NCI-H2107 treated with DMSO at 0.1 percent for 48 hours (cell line): Measurements from ENCODE around the gene SLC16A8.

Source experiments
- DNase-seq: peaks from one replicate; lab custom pipeline; 2025; ENCODE audit not compliant: unreplicated experiment; lab: John Stamatoyannopoulos, UW

SLC16A8 gene

GRCh38 chr22:38073150-38074130 is 10.5 kb downstream of the SLC16A8 start:
- DNase-seq = peak; percentile 29

DNA sequence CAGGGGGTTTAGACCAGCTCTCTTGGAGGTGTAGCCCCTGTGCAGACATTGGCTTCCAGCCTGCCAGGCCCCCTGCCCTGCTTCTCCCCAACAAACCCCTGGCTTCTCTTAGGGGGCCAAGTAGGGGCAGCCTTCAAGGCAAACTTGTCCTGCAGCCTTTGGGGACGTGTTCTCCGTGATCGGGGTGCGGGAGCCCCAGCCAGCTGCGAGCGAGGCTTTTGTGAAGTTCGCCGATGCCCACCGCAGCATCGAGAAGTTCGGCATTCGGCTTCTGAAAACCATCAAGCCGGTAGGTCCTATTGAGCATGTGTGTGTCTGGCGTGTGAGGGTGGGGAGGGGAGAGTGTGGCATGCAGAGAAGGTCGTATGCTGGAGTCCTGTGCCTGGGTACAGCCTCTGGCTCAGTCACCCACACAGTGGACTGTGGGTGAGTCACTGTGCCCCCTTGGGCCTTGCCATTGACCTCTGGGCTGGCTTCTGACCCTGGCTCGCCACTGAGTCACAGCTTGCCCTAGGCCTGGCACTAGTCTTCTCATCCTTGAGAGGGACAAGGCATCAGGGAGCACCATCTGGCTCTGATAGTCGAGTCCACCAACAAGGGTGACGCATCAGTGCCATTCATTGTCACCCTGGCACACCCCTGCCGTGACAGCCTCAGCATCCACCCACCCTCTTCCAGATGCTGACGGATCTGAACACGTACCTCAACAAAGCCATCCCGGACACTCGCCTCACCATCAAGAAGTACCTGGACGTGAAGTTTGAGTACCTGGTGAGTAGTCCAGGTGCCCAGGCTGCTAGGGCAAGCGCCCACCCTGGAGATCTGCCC is 11.4 kb downstream of the SLC16A8 start:
- no peak for DNase-seq

- no peak for DNase-seq
Observed at GRCh38 chr22:38071421-38072321, 12.3 kb downstream of the SLC16A8 start.

DNA sequence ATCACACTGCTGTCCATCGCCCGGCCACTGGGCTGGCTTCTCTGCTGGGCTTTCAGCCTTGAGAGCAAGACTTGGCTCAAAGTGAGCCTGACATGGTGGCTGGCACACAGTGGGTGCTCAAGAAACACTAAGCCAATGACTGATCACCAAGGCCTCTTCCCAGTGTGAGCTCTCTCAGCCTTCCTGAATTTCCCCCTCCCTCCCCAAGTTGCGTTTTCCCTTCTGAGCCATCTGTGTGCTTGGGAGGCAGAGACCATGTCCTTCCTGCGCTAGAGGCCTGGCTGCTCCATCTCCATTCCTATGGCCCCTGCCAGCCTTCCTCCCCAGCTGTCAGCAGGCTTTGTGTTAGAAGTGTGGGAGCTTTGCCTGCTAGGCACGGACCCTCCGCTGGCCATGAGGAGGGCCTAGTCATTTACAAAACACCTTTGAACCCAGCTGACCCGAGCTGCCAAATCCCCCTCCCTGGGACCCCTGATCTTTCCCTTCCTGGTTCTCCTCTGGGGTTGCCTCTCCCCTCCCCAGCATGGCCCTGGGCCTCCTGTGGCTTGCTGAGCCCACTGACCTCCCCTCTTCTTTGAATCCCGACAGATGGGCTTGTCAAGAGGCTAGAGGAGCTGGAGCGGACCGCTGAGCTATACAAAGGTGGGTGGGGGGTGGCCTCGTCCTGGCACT is 13.6 kb downstream of the SLC16A8 start:
- no peak for DNase-seq

- no peak for DNase-seq
Observed at GRCh38 chr22:38069372-38070249, 14.4 kb downstream of the SLC16A8 start.

DNA sequence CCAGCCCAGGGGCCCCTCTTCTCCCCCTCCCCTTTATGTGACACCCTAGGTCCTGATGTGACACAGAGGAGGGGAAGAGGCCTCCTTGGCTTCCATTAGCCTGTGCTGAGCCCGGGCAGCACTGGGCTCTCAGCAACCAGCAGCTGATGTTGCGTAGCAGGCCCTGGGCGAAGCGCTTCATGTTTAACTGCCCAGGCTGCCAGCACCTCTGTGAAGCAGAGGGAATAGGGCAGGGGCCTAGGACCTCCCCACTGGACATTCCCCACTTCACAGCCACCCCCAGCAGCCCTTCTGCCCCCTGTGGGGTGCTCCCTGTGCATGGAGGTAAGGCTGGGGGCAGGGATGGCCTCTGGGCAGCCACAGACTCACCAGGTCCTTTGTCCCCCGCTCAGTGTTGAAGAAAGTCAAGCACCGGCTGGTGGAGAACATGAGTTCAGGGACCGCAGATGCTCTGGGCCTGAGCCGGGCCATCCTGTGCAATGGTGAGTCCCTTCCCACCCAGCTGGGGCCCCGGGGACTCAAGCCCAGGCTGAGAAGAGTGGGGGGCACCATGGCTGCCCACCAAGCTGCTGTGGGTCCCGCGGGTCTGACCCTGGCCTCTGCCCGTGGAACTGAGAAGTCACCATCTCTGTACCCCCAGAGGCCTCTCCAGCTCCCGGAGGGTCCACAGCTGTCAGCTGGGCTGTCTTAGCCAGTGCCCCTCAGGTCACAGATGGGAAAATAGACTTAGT is 15.2 kb downstream of the SLC16A8 start:
- DNase-seq = no peak

DNA sequence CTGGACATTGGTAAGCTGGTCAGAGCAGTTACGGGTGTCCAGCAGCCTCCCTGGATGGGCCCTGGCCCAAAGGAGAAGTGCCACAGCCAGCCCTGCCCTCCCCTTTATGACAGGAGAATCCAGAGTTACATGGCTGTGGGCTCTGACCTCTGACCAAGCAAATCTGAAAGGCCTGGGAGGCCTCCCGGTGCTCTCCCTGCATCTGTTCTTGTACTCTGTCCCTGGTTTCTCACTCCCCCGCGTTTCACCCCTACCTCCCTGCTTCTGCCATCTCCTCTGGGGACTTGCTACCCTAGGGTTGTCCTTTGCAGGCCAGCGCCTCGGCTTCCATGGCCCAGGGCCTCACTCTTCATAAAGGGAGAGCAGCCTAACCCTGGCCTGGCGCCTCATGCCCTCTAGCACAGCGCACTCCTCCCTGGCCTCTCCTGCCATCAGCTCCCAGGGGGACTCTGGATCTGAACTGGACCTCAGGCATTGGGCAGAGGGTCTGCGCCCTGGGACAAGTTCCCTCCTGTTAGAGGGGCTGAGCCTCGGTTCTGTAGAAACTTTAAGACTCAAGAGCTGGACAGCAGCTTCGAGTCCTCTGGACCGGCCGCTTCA is 16.1 kb downstream of the SLC16A8 start:
- DNase-seq = no peak

- no peak for DNase-seq
Observed at GRCh38 chr22:38067028-38067415, 17.0 kb downstream of the SLC16A8 start.

- DNase-seq = no peak
Observed at GRCh38 chr22:38066381-38067027, 17.5 kb downstream of the SLC16A8 start.

- DNase-seq = no peak
Observed at GRCh38 chr22:38065539-38065938, 18.4 kb downstream of the SLC16A8 start.

GRCh38 chr22:38062791-38063190 is 21.2 kb downstream of the SLC16A8 start:
- DNase-seq = no peak

GRCh38 chr22:38056969-38057891 is 26.8 kb downstream of the SLC16A8 start, which contains the start of gene PICK1:
Gene PICK1, plus strand, starts transcription at chr22:38057404. Its CDS starts 406 bp downstream, at chr22:38057810.
- DNase-seq = peak; percentile 47

- DNase-seq = peak; percentile 28
Observed at GRCh38 chr22:38051900-38052862, 31.8 kb downstream of the SLC16A8 start.

- no peak for DNase-seq
Observed at GRCh38 chr22:38051261-38051660, 32.7 kb downstream of the SLC16A8 start.

GRCh38 chr22:38050720-38051119 is 33.3 kb downstream of the SLC16A8 start:
- DNase-seq = no peak
